GM12873 (cell line): ENCODE measurements around the gene WWOX.

Experiments used
- TF ChIP-seq, protein P1 (sequence below): IDR thresholded peaks from 2 replicates; pipeline ENCODE4 v1.5.1; 2012; ENCODE audit warnings: low read depth, mild to moderate bottlenecking, moderate library complexity, low read length, control low read depth; ENCODE audit not compliant: insufficient read depth; ENCODE audit errors: missing control alignments

The WWOX gene

DNA sequence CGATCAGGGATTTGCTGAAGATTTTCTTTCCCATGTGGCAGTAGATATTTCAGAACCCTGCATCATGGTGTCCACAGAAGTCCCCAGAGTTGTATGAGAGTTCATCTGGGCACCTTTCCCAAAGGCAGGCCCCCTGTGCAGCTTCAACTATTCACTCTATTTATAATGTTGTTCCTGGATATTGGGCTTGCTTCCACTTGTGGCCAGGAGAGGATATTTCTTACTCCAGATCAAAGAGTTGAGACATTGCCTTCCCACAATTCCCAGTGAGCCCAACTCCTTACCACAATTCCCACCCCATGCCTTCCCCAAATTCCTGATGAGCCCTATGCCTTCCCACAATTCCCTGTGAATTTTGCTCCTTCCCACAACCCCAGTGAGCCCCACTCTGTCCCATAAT, 206.9 kb downstream of the WWOX start:
- TF ChIP-seq, protein P1, sequence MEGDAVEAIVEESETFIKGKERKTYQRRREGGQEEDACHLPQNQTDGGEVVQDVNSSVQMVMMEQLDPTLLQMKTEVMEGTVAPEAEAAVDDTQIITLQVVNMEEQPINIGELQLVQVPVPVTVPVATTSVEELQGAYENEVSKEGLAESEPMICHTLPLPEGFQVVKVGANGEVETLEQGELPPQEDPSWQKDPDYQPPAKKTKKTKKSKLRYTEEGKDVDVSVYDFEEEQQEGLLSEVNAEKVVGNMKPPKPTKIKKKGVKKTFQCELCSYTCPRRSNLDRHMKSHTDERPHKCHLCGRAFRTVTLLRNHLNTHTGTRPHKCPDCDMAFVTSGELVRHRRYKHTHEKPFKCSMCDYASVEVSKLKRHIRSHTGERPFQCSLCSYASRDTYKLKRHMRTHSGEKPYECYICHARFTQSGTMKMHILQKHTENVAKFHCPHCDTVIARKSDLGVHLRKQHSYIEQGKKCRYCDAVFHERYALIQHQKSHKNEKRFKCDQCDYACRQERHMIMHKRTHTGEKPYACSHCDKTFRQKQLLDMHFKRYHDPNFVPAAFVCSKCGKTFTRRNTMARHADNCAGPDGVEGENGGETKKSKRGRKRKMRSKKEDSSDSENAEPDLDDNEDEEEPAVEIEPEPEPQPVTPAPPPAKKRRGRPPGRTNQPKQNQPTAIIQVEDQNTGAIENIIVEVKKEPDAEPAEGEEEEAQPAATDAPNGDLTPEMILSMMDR, result no peak

DNA sequence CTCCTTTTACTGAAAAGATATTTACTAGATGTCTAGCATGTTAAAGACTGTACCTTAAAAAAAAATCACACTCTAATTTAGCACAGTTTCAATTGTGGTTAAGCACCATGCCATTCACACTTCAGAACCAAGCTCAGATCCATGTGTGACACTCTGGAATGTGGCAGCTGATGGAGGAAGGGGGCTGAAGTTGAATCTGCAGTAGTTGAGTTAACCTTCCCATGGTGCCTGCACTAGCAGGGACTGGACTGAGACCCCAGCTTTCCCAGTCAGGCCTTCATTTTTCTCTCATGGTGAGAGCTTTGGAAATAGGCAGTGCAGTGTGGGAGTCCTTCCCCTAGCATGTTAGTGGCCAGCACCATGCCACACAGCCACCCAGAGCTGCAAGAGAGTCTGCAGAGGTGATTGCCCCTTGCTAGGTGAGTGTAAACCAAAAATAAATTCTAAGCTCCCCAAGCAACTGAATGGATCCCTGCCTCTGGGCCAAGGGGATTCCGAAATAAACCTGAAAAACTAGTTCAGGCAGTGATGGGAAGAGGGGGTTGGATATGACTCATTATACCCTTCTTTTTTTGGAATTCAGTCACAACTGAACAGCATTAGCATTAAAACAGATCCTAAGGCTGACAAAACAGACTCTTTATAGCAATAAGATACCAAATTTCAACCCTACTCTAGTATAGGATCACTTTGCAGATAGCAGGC, 208.5 kb downstream of the WWOX start:
- TF ChIP-seq, protein P1, result no peak

DNA sequence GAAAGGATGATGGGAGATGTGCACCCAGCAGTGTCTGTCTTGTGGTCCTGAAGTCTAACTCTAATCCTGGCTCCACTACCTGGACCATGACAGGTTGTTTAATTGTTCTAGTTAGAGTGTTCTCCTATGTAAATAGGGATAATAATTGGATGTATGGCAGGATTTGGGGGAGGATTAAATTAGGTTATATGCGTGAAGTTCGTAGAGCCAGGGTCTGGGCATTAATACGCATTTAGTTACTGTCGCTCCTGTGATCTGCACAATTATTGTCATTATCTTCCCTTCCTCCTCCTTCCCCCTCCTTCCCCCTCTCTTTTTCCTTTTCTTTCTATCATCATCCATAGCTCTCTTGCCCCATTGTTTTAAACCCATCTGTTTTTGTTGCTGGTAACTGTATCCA, 210.3 kb downstream of the WWOX start:
- TF ChIP-seq, protein P1, result no peak

DNA sequence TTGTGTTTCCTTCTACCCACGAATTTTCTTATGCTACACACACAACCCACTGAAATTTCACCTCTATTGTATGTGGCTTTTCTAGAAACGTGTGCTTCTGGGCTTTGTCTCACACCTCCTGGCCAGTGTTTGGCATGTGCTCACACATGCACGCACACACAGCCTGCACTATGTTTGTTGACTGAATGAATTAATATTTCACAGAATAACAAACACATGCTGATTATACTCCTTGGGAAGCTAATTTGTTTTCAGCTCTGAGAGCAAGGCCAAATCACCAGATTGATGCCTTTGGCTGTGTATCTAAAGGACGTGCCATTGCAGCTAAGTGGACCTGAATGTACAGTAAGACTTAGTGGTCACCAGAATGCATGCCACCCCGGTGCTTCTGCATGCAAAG, 210.7 kb downstream of the WWOX start:
- TF ChIP-seq, protein P1, result no peak

DNA sequence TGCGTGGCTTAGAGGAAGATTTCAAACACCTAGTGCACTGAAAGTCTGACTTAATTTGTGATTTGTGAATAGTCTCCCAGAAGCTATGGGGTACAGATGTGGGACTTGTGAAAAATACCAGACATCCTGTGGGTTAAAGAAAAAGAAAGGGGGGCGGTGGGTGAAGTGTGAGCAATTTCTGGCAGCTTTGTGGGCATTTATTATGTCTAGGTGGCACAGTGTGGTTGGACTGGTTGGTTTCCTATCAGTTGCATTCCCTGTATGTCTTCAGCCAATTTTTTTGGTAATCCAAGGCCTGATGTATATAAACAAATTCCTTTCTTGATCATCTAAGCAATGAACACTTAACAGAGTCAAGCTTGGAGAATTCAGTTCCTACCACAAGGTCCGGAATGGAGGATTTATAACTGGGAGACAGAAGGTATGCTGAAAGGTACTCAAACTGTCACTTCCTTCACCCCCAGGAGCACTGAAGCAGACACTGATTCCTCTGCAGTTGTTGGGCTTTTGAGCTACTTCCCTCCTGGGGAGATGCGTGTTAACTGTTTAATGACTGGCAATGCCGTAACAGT, 211.6 kb downstream of the WWOX start:
- TF ChIP-seq, protein P1, result no peak

DNA sequence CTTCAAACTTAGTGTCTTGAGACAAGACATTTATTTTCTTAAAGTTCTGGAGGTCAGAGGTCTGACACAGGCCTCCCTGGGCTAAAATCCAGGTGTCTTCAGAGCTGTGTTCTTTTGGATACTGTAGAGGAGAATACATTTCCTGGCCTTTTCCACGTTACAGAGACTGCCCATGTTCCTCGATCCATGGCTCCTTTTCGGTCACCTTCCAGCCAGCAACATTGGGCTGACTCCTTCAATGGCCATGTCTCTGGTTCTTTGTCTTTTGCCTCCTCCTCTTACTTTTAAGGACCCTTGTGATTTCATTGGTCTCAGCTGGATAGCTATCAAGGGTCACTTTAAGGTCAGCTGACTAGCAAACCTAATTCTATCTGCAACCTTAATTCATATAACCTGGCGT, 212.4 kb downstream of the WWOX start:
- TF ChIP-seq, protein P1, result no peak

DNA sequence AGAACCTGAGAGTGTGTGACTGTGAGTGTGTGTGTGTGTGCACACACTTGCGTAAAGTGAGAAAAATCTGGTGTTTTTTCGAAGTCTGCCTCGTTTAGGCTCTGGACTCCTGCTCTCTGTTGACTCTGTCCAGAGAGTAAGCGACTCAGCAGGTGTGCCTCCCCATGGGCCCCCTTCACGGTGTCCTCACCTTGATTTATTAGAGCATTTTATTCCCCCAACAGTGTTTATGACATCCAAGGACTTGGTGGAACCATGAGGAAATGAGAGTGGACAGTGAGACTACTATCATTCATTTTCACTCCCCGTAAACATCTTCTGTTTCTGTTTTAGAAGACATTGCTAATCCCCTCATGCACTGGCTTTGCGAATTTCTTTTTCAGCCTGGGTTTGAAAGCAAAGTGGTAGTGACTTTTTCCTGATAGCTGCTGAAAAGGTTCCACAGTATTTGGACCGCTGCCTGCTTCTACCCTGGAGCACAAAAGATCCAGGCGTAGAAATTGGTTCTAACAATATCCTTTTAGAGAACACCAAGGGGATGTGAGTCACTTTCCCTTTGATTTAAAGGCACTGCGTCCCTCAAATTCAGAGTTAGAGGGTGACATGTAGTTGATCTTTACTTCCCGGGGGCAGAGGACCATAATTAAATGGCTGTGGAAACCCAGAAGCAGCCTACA, 218.2 kb downstream of the WWOX start:
- TF ChIP-seq, protein P1, result no peak
